ENCODE data around the gene GRHL3. TPM values are rescaled to one million over a fixed set of nuclear protein-coding genes. Genes with fewer than 3 reads are reported as not detected.
"Not testable (repeated sequence)": the region's sequence is repeated elsewhere in the genome, so short reads cannot be mapped to it uniquely, and the experiment has no call there.

GRHL3 gene
- total RNA-seq (2021): 1.5 to 3.0 TPM (median 2.5 TPM) in 3 replicates
- percentile 29 among the genes with signal in this experiment for Bru-seq, nascent RNA
- long read RNA-seq, experiment 1, partial matches to known transcripts: 1 of 3 reads
- long read RNA-seq, experiment 1, other reads (novel, unspliced or antisense): 1 of 3 reads
- long read RNA-seq, experiment 2, partial matches to known transcripts: 0 of 2 reads
- long read RNA-seq, experiment 2, other reads (novel, unspliced or antisense): 2 of 2 reads
- long read RNA-seq, experiment 3: 0 reads

- peak; percentile 90 for DNase-seq (ENCODE audit: low spot score)
These were observed at the start of gene GRHL3 for GRCh38 chr1:24319312-24319863. Gene GRHL3, plus strand, starts transcription at chr1:24319357. Its CDS starts 195 bp downstream, at chr1:24319552.

DNA sequence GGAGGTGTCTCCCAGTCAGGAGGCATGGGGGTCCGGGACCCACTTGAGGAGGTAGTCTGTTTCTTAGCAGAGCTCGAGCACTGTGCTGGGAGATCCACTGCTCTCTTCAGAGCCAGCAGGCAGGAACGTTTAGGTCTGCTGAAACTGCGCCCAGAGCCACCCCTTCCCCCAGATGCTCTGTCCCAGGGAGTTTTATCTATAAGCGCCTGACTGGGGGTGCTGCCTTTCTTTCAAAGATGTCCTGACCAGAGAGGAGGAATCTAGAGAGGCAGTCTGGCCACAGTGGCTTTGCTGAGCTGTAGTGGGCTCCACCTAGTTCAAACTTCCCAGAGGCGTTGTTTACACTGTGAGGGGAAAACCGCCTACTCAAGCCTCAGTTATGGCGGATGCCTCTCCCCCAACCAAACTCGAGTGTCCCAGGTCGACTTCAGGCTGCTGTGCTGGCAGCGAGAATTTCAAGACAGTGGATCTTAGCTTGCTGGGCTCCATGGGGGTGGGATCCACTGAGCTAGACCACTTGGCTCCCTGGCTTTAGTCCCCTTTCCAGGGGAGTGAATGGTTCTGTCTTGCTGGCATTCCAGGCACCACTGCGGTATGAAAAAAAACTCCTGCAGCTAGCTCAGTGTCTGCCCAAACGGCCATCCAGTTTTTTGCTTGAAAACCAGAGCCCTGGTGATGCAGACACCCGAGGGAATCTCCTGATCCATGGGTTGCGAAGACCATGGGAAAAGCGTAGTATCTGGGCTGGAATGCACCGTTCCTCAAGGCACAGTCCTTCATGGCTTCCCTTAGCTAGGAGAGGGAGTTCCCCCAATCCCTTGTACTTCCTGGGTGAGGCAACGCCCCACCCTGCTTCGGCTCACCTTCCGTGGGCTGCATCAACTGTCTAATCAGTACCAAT, 44.7 kb upstream of the GRHL3 start:
- POLR2A ChIA-PET; DNase-seq (ENCODE audit: low spot score); H3K4me3 Mint-ChIP-seq; H3K27me3 Mint-ChIP-seq (ENCODE audit: low read depth); CTCF ChIA-PET; H3K36me3 Mint-ChIP-seq; ATAC-seq; H3K4me1 Mint-ChIP-seq; H3K27ac Mint-ChIP-seq: not testable (repeated sequence)
- H3K9me3 Mint-ChIP-seq: peaks cover 32% of the 10 kb centered on the region

More at GRCh38 chr1:24319312-24319863, at the start of gene GRHL3:
- TF ChIP-seq NFYB (CRISPR knock-in tag; conservative IDR thresholded peaks at IDR 0.05; ENCODE audit: low read depth): peak; percentile 38; the same call in 1 of the 2 replicates
- TF ChIP-seq MXD4 (CRISPR knock-in tag; IDR thresholded peaks at IDR 0.05; ENCODE audit: borderline replicate concordance): no peak
- TF ChIP-seq, protein P1, sequence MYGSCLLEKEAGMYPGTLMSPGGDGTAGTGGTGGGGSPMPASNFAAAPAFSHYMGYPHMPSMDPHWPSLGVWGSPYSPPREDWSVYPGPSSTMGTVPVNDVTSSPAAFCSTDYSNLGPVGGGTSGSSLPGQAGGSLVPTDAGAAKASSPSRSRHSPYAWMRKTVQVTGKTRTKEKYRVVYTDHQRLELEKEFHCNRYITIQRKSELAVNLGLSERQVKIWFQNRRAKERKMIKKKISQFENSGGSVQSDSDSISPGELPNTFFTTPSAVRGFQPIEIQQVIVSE (CRISPR knock-in tag; IDR thresholded peaks at IDR 0.05; ENCODE audit: borderline replicate concordance): no peak
- no peak for TF ChIP-seq RELA (CRISPR knock-in tag; IDR thresholded peaks at IDR 0.05; ENCODE audit: borderline replicate concordance)
- 0 out of 2 replicates have a peak, but pooled peaks have one; percentile 4 for TF ChIP-seq SP1 (CRISPR knock-in tag; conservative IDR thresholded peaks at IDR 0.05)
- TF ChIP-seq, protein P2, sequence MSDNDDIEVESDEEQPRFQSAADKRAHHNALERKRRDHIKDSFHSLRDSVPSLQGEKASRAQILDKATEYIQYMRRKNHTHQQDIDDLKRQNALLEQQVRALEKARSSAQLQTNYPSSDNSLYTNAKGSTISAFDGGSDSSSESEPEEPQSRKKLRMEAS (CRISPR knock-in tag; IDR thresholded peaks at IDR 0.05): peak; percentile 63; the same call in 1 of the 2 replicates
- peak; percentile 94 for ATAC-seq
- ChIA-PET POLR2A (interaction anchor here (0.6 to 1.3 kb wide), 6 partner anchors 9 to 703 kb away, joined by 3 to 7 read pairs (median 4); no protein-coding TSS in a partner anchor), CTCF (interaction anchor here (0.5 to 6.1 kb wide), 13 partner anchors 11 to 176 kb away, joined by 3 to 39 read pairs (median 5); no protein-coding TSS in a partner anchor)
- no peaks in the 10 kb centered on the region for H3K36me3 Mint-ChIP-seq
- H3K27me3 Mint-ChIP-seq (ENCODE audit: low read depth): peaks cover 46% of the 10 kb centered on the region
- H3K9me3 Mint-ChIP-seq: no peaks in the 10 kb centered on the region
- peak within 1 kb of the TSS; percentile 71 for H3K4me3 Mint-ChIP-seq
- H3K27ac Mint-ChIP-seq: peak within 1 kb of the TSS; percentile 68
- peaks cover 51% of the 10 kb centered on the region for H3K4me1 Mint-ChIP-seq

DNA sequence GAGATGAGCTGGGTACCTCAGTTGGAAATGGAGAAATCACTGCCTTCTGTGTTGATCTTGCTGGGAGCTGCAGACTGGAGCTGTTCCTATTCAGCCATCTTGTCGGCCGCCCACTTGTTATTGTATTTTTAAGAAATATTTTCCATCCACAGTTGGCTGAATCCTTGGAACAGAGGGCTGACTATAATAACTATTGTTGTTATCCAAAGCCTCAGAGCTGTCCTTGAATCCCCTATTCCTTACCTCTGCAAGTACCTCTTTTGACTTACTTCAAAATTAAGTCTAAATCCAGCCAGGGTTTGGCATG, 44.1 kb upstream of the GRHL3 start:
- Mint-ChIP-seq H3K9me3 (peaks cover 26% of the 10 kb centered on the region), H3K4me3 (no peak overlapping the region), H3K27ac (no peak overlapping the region), H3K27me3 (ENCODE audit: low read depth) (no peaks in the 10 kb centered on the region), H3K36me3 (no peaks in the 10 kb centered on the region; the same call in 1 of the 2 replicates), H3K4me1 (no peaks in the 10 kb centered on the region)
- CTCF ChIA-PET: no interaction called here
- DNase-seq (ENCODE audit: low spot score) (no peak), ATAC-seq (no peak)
- POLR2A ChIA-PET: no interaction called here
- no peak for TF ChIP-seq ZNF281 (CRISPR knock-in tag; IDR thresholded peaks at IDR 0.05)
- TF ChIP-seq, protein P3, sequence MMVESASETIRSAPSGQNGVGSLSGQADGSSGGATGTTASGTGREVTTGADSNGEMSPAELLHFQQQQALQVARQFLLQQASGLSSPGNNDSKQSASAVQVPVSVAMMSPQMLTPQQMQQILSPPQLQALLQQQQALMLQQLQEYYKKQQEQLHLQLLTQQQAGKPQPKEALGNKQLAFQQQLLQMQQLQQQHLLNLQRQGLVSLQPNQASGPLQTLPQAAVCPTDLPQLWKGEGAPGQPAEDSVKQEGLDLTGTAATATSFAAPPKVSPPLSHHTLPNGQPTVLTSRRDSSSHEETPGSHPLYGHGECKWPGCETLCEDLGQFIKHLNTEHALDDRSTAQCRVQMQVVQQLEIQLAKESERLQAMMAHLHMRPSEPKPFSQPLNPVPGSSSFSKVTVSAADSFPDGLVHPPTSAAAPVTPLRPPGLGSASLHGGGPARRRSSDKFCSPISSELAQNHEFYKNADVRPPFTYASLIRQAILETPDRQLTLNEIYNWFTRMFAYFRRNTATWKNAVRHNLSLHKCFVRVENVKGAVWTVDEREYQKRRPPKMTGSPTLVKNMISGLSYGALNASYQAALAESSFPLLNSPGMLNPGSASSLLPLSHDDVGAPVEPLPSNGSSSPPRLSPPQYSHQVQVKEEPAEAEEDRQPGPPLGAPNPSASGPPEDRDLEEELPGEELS (CRISPR knock-in tag; IDR thresholded peaks at IDR 0.05): no peak
- TF ChIP-seq ZNF423 (CRISPR knock-in tag; IDR thresholded peaks at IDR 0.05): no peak
- no peak for TF ChIP-seq KAT7 (CRISPR knock-in tag; IDR thresholded peaks at IDR 0.05; ENCODE audit: borderline replicate concordance)
